ENCODE measurements around the gene RPTOR. TPM values are rescaled to one million over a fixed set of nuclear protein-coding genes. Genes with fewer than 3 reads are reported as not detected.

Gene RPTOR
- polyA plus RNA-seq, 1 experiment: 10.8 TPM

DNA sequence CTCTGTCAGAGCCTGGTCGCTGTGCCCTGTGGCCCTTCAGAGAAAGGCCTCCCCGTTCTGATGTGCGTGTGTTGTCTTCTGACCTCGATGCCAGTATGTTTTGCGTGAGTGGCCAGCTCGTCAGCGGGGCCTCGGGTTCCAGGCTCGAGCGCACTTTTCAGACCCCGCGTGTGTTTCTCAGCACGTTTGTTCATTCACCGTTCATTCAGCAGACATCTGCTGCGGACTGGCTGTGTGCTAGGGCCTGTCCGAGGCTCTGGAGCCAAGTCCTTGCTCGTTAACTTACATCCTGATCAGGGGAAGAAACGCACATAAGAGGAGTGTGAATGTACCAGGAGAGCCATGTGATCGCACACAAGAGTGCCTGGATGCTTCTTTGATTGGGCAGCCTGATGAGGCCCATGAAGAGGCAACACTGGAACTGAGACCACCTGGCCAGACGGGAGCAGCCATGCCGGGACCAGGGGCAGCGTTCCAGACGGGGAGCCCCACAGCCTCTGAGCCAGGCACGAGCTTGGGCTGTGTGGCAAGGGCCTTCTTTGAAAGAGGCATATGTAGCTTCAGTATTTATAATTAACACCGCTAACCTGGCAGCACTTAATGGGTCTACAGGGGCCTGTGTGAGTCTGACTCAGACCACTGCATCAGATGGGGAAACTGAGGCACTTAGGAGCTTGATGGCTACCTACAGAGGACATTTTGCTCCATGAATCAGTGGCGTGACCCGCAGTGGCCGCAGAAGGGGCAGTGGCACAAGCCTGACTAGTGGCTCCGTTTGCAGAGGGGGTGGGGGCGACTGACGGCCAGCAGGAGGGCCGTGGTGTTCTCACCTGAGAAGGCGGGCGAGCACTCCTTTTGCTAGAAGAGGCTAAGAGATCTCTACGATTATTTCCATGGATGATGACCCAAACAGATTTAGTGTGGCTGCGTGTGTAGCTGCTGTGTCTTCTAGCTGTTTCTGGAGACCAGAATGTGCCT lies 259.1 kb downstream of the RPTOR start:
- DNase-seq (ENCODE audit: low read depth): no peak

DNA sequence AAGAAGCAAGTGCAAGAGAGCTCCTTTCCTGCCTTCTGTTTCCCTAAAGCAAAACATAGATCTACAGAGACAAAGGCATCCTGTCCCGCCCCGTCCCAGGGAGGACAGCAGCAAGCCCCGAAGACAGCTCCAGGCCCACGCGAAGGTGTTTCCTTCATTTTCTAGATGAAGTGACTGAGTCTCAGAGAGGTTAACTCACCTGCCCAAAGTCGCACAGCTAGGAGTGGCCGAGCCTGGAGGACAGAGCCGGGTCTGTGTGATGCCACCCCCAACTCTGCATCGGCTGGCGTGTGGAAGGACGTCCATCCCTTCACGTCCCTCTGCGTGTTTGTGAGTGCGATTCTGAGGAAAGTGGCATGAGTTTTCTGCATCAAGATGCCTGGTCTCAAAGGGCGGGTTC lies 259.8 kb downstream of the RPTOR start:
- H3K27me3 ChIP-seq (ENCODE audit: control insufficient read depth, insufficient read depth, low read length): no peaks in the 10 kb centered on the region
- ChIA-PET POLR2A (no interaction called here), CTCF (interaction anchor here (0.9 to 2.3 kb wide), 4 partner anchors 13 to 54 kb away, joined by 3 to 7 read pairs (median 4); no protein-coding TSS in a partner anchor)
- DNase-seq (ENCODE audit: low read depth): no peak
- H3K4me3 ChIP-seq (ENCODE audit: low read depth, low read length): no peak overlapping the region
- no peaks in the 10 kb centered on the region; the same call in none of the 2 replicates for H3K36me3 ChIP-seq (ENCODE audit: control insufficient read depth, insufficient read depth, low read length)
- TF ChIP-seq CTCF (IDR thresholded peaks at IDR 0.05; ENCODE audit: insufficient read depth, low read depth, low read length): no peak

More for the DNA sequence above, 259.1 kb downstream of the RPTOR start:
- CTCF ChIA-PET: interaction anchor here (0.9 to 2.3 kb wide), 4 partner anchors 12 to 55 kb away, joined by 3 to 7 read pairs (median 4); no protein-coding TSS in a partner anchor
- no peaks in the 10 kb centered on the region for H3K27me3 ChIP-seq (ENCODE audit: control insufficient read depth, insufficient read depth, low read length)
- no peak for TF ChIP-seq CTCF (IDR thresholded peaks at IDR 0.05; ENCODE audit: insufficient read depth, low read depth, low read length)
- H3K4me3 ChIP-seq (ENCODE audit: low read depth, low read length): no peak overlapping the region
- POLR2A ChIA-PET: no interaction called here
- no peaks in the 10 kb centered on the region; the same call in none of the 2 replicates for H3K36me3 ChIP-seq (ENCODE audit: control insufficient read depth, insufficient read depth, low read length)

GRCh38 chr17:80805032-80805751 lies 260.6 kb downstream of the RPTOR start:
- Histone ChIP-seq H3K4me3 (ENCODE audit: low read depth, low read length) (no peak overlapping the region), H3K36me3 (ENCODE audit: control insufficient read depth, insufficient read depth, low read length) (no peaks in the 10 kb centered on the region; the same call in 1 of the 2 replicates), H3K27me3 (ENCODE audit: control insufficient read depth, insufficient read depth, low read length) (no peaks in the 10 kb centered on the region)
- POLR2A ChIA-PET: no interaction called here
- no peak for DNase-seq (ENCODE audit: low read depth)
- TF ChIP-seq CTCF (IDR thresholded peaks at IDR 0.05; ENCODE audit: insufficient read depth, low read depth, low read length): no peak
- CTCF ChIA-PET: interaction anchor here (1.2 to 2.3 kb wide), 2 partner anchors 28 to 53 kb away, joined by 3 to 7 read pairs; no protein-coding TSS in a partner anchor

GRCh38 chr17:80807014-80807413 lies 262.4 kb downstream of the RPTOR start:
- no peaks in the 10 kb centered on the region for H3K27me3 ChIP-seq (ENCODE audit: control insufficient read depth, insufficient read depth, low read length)

More at GRCh38 chr17:80807014-80807413, 262.4 kb downstream of the RPTOR start:
- H3K36me3 ChIP-seq (ENCODE audit: control insufficient read depth, insufficient read depth, low read length): no peaks in the 10 kb centered on the region; the same call in 1 of the 2 replicates
- no peak for DNase-seq (ENCODE audit: low read depth)
- no peak overlapping the region for H3K4me3 ChIP-seq (ENCODE audit: low read depth, low read length)
- TF ChIP-seq CTCF (IDR thresholded peaks at IDR 0.05; ENCODE audit: insufficient read depth, low read depth, low read length): no peak
- ChIA-PET POLR2A (no interaction called here), CTCF (interaction anchor here (0.7 kb wide), 1 partner anchor 31 kb away, joined by 3 read pairs; no protein-coding TSS in a partner anchor)

Measured in BJ (cell line).